Measurements from ENCODE around the gene CPM.

DNA sequence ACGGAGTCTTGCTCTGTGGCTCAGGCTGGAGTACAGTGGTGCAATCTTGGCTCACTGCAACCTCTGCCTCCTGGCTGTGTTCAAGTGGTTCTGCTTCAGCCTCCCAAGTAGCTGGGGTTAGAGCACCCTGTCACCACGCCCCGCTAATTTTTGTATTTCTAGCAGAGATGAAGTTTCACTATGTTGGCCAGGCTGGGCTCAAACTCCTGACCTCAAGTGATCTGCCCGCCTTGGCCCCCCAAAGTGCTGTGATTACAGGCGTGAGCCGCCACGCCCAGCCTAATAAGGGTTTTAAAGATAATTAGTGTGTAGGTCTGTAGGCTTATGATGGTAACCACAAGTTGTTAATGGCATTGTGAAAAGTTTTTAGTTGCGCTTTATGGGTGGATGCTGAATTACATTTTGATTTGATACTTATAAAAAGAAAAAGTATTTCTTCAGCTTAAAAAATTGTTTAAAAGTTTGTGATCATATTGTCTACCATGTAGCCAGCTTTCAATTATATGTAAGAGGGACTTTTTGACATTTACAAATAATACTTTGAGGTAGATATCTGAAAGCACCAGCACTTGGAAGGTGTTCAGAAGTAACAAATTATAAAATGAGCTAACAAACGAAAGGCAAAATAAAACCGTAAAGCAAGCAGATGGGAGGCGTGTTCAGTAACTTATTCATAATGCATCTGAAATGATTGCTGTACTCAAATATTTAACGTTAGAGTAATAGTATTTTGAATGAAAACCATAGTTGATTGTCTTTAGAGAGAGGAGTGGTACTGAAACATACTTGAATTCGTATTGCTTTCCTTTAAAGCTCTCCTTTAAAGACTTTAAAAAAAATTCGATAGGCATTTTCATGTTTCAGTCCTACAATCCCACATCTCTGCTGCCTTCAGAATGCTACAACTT lies 87.9 kb downstream of the CPM start:
- TF ChIP-seq, protein P1, sequence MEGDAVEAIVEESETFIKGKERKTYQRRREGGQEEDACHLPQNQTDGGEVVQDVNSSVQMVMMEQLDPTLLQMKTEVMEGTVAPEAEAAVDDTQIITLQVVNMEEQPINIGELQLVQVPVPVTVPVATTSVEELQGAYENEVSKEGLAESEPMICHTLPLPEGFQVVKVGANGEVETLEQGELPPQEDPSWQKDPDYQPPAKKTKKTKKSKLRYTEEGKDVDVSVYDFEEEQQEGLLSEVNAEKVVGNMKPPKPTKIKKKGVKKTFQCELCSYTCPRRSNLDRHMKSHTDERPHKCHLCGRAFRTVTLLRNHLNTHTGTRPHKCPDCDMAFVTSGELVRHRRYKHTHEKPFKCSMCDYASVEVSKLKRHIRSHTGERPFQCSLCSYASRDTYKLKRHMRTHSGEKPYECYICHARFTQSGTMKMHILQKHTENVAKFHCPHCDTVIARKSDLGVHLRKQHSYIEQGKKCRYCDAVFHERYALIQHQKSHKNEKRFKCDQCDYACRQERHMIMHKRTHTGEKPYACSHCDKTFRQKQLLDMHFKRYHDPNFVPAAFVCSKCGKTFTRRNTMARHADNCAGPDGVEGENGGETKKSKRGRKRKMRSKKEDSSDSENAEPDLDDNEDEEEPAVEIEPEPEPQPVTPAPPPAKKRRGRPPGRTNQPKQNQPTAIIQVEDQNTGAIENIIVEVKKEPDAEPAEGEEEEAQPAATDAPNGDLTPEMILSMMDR (conservative IDR thresholded peaks at IDR 0.05; ENCODE audit: low read length): no peak
- TF ChIP-seq EZH2phosphoT487 (IDR thresholded peaks at IDR 0.05; ENCODE audit: borderline replicate concordance): no peak

All from Loucy (cell line).